ENCODE measurements around the gene CFAP92.
"Not testable (repeated sequence)": the region's sequence is repeated elsewhere in the genome, so short reads cannot be mapped to it uniquely, and the experiment has no call there.

CFAP92 gene

GRCh38 chr3:128903501-128903900 lies 90.4 kb downstream of the CFAP92 start:
- Histone ChIP-seq H3K27ac (ENCODE audit: low read length) (no peak overlapping the region), H3K4me1 (ENCODE audit: insufficient read depth, low read length) (no peaks in the 10 kb centered on the region), H3K4me3 (ENCODE audit: low read length) (no peak overlapping the region), H3K36me3 (ENCODE audit: insufficient read depth, low read depth, low read length) (peaks cover 93% of the 10 kb centered on the region), H3K27me3 (ENCODE audit: insufficient read depth, low read length) (no peaks in the 10 kb centered on the region), H3K9me3 (ENCODE audit: insufficient read depth, low read depth, low read length) (no peaks in the 10 kb centered on the region), H3K9ac (ENCODE audit: low read depth, low read length) (no peak overlapping the region)

GRCh38 chr3:128902426-128902825 lies 91.5 kb downstream of the CFAP92 start:
- Histone ChIP-seq H3K36me3 (ENCODE audit: insufficient read depth, low read depth, low read length) (peaks cover 93% of the 10 kb centered on the region), H3K9me3 (ENCODE audit: insufficient read depth, low read depth, low read length) (no peaks in the 10 kb centered on the region)

DNA sequence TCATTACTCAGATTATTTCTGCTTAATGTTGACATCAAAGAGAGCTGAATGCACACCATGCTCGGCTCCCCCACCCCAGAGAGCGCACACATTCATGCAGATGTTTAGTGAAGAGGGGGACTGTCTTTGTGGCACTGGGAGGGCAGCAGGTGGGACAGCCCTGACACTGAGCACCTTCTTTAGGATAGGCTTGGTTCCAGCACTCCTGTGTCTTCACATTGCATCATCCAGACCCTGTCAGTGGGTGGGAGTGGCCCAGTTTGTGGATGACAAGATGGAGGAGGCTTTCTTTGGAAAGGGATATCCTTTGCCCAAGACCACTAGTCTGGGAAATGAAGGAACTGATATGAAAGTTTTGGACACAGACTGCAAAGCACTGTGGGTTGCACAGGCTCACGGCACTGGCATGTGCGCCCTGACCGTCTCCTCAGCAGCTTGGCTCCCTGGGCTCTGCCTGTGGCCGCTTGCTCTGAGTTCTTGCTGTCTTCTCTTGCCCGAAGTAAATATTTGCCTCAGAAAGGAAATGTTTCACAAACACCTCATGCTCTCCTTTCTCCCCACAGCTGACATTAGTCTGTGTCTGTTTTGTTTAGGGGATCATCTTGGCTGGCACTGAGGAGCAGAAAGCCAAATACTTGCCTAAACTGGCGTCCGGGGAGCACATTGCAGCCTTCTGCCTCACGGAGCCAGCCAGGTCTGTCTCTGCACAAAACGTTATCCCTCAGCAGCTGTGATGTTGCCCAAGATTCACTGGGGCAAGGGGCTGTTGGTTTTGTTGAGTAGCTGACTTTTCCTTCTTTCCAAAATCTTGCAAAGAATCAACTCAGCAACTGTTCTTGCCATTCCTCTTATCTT lies 97.8 kb downstream of the CFAP92 start:
- Histone ChIP-seq H3K4me3 (ENCODE audit: low read length) (no peak overlapping the region), H3K27me3 (ENCODE audit: insufficient read depth, low read length) (no peaks in the 10 kb centered on the region), H3K9ac (ENCODE audit: low read depth, low read length) (no peak overlapping the region), H3K4me1 (ENCODE audit: insufficient read depth, low read length) (no peaks in the 10 kb centered on the region), H3K9me3 (ENCODE audit: insufficient read depth, low read depth, low read length) (no peaks in the 10 kb centered on the region), H3K27ac (ENCODE audit: low read length) (no peak overlapping the region), H3K36me3 (ENCODE audit: insufficient read depth, low read depth, low read length) (peaks cover 73% of the 10 kb centered on the region)

More at GRCh38 chr3:128902426-128902825, 91.5 kb downstream of the CFAP92 start:
- Histone ChIP-seq H3K27ac (ENCODE audit: low read length) (no peak overlapping the region), H3K27me3 (ENCODE audit: insufficient read depth, low read length) (no peaks in the 10 kb centered on the region), H3K4me1 (ENCODE audit: insufficient read depth, low read length) (no peaks in the 10 kb centered on the region), H3K4me3 (ENCODE audit: low read length) (no peak overlapping the region), H3K9ac (ENCODE audit: low read depth, low read length) (no peak overlapping the region)

DNA sequence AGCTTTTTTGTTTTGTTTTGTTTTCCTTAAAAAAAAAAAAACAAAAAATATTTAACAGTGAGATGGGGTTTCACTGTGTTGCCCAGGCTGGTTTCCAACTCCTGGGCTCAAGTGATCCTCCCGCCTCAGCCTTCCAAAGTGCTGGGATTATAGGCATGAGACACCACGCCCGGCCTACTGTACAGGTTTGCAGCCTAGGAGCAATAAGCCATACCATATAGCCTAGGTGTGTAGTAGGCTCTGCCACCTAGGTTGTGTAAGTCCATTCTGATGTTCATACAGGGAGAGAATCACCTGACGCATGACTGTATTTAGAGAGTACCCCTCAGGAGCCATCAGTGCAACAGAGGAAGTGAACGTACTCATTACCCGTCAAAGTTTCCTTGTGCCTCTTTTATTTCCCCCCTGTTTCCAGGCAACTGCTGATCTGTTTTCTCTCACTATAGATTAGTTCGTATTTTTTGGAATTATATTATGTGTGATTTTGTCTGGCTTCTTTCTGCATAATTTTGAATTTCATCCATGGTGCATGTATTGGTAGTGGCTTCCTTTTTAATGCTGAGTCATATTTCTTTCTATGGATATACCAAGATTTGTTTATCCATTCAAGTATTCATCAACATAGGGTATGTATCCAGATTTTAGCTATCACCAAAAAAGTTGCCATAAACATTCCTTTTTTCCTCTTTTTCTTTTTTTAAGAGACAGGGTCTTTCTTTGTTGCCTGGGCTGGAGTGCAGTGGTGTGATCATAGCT lies 104.6 kb downstream of the CFAP92 start:
- Histone ChIP-seq H3K4me1 (ENCODE audit: insufficient read depth, low read length) (no peaks in the 10 kb centered on the region), H3K27me3 (ENCODE audit: insufficient read depth, low read length) (no peaks in the 10 kb centered on the region), H3K4me3 (ENCODE audit: low read length) (no peak overlapping the region), H3K9me3 (ENCODE audit: insufficient read depth, low read depth, low read length) (no peaks in the 10 kb centered on the region), H3K27ac (ENCODE audit: low read length) (no peak overlapping the region), H3K9ac (ENCODE audit: low read depth, low read length) (no peak overlapping the region), H3K36me3 (ENCODE audit: insufficient read depth, low read depth, low read length) (peaks cover 38% of the 10 kb centered on the region)

DNA sequence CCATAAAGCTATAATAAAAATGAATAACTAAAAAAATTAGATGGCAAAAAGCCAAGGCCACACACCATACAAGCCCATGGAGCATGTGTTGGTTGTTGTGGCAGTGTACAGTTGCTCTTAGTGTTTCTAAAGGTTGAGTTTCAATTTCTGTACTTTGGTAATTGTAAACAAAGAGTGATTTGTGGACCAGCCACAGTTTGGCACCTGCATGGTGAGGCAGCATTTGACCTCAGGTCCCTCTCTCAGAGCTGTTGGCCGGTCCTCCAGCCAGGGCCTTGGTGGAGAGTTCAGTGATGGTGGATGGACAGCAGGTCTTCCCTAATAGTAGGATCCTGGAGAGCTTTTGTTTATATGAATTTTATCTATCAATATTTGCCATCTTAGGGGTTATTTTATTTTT lies 108.9 kb downstream of the CFAP92 start:
- Histone ChIP-seq H3K27me3 (ENCODE audit: insufficient read depth, low read length) (no peaks in the 10 kb centered on the region), H3K27ac (ENCODE audit: low read length) (no peak overlapping the region), H3K9me3 (ENCODE audit: insufficient read depth, low read depth, low read length) (no peaks in the 10 kb centered on the region), H3K4me1 (ENCODE audit: insufficient read depth, low read length) (no peaks in the 10 kb centered on the region), H3K36me3 (ENCODE audit: insufficient read depth, low read depth, low read length) (peaks cover 45% of the 10 kb centered on the region), H3K9ac (ENCODE audit: low read depth, low read length) (no peak overlapping the region), H3K4me3 (ENCODE audit: low read length) (no peak overlapping the region)

GRCh38 chr3:128882719-128883118 lies 111.2 kb downstream of the CFAP92 start:
- Histone ChIP-seq H3K4me3 (ENCODE audit: low read length) (no peak overlapping the region), H3K9ac (ENCODE audit: low read depth, low read length) (no peak overlapping the region), H3K36me3 (ENCODE audit: insufficient read depth, low read depth, low read length) (peaks cover 35% of the 10 kb centered on the region)

DNA sequence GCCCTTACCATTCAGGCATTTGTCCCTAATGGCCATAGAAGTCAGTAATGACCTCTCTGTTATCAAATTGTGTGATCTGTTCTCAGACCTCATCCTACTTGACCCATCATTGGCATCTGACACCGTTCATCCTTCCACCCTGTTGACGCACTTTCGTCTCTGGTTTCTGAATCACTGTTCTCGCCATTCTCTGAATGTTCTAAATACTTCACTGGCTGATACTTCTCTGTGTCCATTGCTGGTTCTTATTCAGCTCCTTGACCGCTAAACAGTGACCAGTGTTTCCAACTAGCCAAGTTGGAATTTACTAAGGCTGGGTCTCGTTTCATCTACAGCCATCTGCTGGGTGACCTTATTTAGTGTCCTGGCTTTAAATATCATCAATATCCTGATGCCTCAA lies 112.3 kb downstream of the CFAP92 start:
- Histone ChIP-seq H3K27me3 (ENCODE audit: insufficient read depth, low read length) (no peaks in the 10 kb centered on the region), H3K4me3 (ENCODE audit: low read length) (no peak overlapping the region), H3K27ac (ENCODE audit: low read length) (no peak overlapping the region), H3K4me1 (ENCODE audit: insufficient read depth, low read length) (no peaks in the 10 kb centered on the region), H3K9ac (ENCODE audit: low read depth, low read length) (no peak overlapping the region), H3K36me3 (ENCODE audit: insufficient read depth, low read depth, low read length) (peaks cover 26% of the 10 kb centered on the region), H3K9me3 (ENCODE audit: insufficient read depth, low read depth, low read length) (no peaks in the 10 kb centered on the region)

More at GRCh38 chr3:128882719-128883118, 111.2 kb downstream of the CFAP92 start:
- no peaks in the 10 kb centered on the region for H3K4me1 ChIP-seq (ENCODE audit: insufficient read depth, low read length)
- no peaks in the 10 kb centered on the region for H3K9me3 ChIP-seq (ENCODE audit: insufficient read depth, low read depth, low read length)
- no peak overlapping the region for H3K27ac ChIP-seq (ENCODE audit: low read length)
- no peaks in the 10 kb centered on the region for H3K27me3 ChIP-seq (ENCODE audit: insufficient read depth, low read length)

- not testable (repeated sequence) for H3K27me3 ChIP-seq (ENCODE audit: insufficient read depth, low read length); H3K4me1 ChIP-seq (ENCODE audit: insufficient read depth, low read length); H3K27ac ChIP-seq (ENCODE audit: low read length); H3K9me3 ChIP-seq (ENCODE audit: insufficient read depth, low read depth, low read length)
- peaks cover 26% of the 10 kb centered on the region for H3K36me3 ChIP-seq (ENCODE audit: insufficient read depth, low read depth, low read length)
- H3K4me3 ChIP-seq (ENCODE audit: low read length) = peak overlapping the region; percentile 94
- peak overlapping the region; percentile 98; the same call in 1 of the 2 replicates for H3K9ac ChIP-seq (ENCODE audit: low read depth, low read length)
These were observed 113.4 kb downstream of the CFAP92 start for GRCh38 chr3:128880455-128880854.

GRCh38 chr3:128879991-128880390 lies 113.9 kb downstream of the CFAP92 start:
- H3K9ac ChIP-seq (ENCODE audit: low read depth, low read length) = peak overlapping the region; percentile 98
- no peaks in the 10 kb centered on the region for H3K4me1 ChIP-seq (ENCODE audit: insufficient read depth, low read length)
- peak overlapping the region; percentile 94 for H3K4me3 ChIP-seq (ENCODE audit: low read length)
- peaks cover 5% of the 10 kb centered on the region; the same call in 1 of the 2 replicates for H3K27me3 ChIP-seq (ENCODE audit: insufficient read depth, low read length)
- H3K27ac ChIP-seq (ENCODE audit: low read length) = peak overlapping the region; percentile 4
- no peaks in the 10 kb centered on the region for H3K9me3 ChIP-seq (ENCODE audit: insufficient read depth, low read depth, low read length)
- peaks cover 22% of the 10 kb centered on the region for H3K36me3 ChIP-seq (ENCODE audit: insufficient read depth, low read depth, low read length)

DNA sequence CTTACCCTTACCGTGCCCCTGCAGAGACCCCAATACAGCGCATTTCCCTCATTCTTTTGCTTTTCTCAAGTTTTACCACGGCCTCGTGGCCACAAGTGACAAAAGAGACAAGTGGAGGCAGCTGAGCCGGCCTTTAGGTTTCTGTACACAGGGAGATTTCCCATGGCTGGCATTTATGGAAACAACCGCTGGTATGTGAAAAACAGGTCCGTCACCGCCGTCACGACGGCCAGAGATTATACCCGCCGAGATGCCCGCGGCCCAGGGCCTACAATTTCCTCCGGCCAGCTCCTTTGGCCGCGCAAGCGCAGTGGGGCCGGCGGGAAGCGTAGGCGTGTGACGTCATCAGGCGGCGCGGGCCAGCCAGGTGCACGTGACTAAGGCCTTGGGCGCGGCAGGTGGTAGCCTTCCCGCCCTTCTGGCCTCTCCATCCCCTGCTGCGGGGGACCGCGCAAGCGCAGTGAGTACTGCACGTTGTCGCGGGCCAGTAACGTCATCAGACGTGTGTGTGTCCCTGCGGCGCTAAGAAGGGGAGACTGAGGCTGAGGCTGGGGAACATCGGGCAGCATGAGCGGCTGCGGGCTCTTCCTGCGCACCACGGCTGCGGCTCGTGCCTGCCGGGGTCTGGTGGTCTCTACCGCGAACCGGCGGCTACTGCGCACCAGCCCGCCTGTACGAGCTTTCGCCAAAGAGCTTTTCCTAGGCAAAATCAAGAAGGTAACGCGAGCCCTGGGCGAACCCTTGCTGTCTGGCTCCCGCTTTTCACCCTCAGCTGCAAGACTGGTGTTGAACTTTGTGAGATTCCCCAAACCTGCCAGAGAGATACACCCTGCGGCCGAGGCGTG lies 114.5 kb downstream of the CFAP92 start, which contains the start of gene ACAD9:
ACAD9 (plus strand) TSS at position 496 of the 845 bp plus-strand sequence; CDS start at position 568, 72 bp downstream.
- peak within 1 kb of the TSS; percentile 94 for H3K4me3 ChIP-seq (ENCODE audit: low read length)
- H3K9ac ChIP-seq (ENCODE audit: low read depth, low read length) = peak within 1 kb of the TSS; percentile 98
- H3K4me1 ChIP-seq (ENCODE audit: insufficient read depth, low read length) = no peaks in the 10 kb centered on the region
- H3K27me3 ChIP-seq (ENCODE audit: insufficient read depth, low read length) = peaks cover 11% of the 10 kb centered on the region; the same call in 1 of the 2 replicates
- H3K27ac ChIP-seq (ENCODE audit: low read length) = peak within 1 kb of the TSS; percentile 96
- H3K36me3 ChIP-seq (ENCODE audit: insufficient read depth, low read depth, low read length) = peaks cover 17% of the 10 kb centered on the region
- no peaks in the 10 kb centered on the region for H3K9me3 ChIP-seq (ENCODE audit: insufficient read depth, low read depth, low read length)

DNA sequence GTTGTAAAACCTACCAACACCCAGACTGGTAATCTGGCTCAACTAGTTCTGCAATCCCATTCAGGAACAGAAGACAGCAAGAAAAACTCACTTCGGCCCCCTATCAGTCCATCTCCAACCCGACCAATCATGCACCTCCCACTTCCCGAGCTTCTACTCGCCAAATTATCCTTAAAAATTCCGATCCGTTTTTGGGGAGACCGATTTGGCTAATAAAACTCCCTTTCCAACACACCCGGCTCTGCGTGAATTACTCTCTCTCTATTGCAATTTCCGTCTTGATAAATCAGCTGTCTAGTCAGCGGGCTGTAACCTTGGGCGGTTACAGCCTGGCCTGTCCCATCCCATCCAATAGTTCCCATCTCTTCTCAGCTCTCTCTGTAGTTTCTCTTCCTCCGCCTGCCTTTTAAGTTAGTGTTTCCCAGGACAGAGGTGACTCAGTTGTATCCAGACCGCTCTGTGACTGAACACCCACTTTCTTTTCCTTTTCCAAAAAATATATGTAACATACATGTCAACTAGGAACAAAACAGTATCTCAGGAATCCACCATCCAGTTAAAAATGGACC lies 115.2 kb downstream of the CFAP92 start:
- peak overlapping the region; percentile 94 for H3K4me3 ChIP-seq (ENCODE audit: low read length)
- H3K9me3 ChIP-seq (ENCODE audit: insufficient read depth, low read depth, low read length) = no peaks in the 10 kb centered on the region
- H3K36me3 ChIP-seq (ENCODE audit: insufficient read depth, low read depth, low read length) = peaks cover 17% of the 10 kb centered on the region
- H3K27ac ChIP-seq (ENCODE audit: low read length) = peak overlapping the region; percentile 96
- no peaks in the 10 kb centered on the region for H3K4me1 ChIP-seq (ENCODE audit: insufficient read depth, low read length)
- peak overlapping the region; percentile 98 for H3K9ac ChIP-seq (ENCODE audit: low read depth, low read length)
- peaks cover 12% of the 10 kb centered on the region; the same call in 1 of the 2 replicates for H3K27me3 ChIP-seq (ENCODE audit: insufficient read depth, low read length)
